ENCODE data around the gene PGAP2. TPM values are rescaled to one million over a fixed set of nuclear protein-coding genes. Genes with fewer than 3 reads are reported as not detected.

Gene PGAP2
- total RNA-seq, 2 donors from 2014 or later: 38.5 to 52.2 TPM

GRCh38 chr11:3797329-3798090, 10.8 kb upstream of the PGAP2 start, which contains the start of gene NUP98:
Gene NUP98 (minus strand): TSS chr11:3797554. CDS start chr11:3782117, 15,437 bp downstream.
- WGBS, 2 experiments (ENCODE audit: insufficient coverage in 1 of 2, insufficient read length in 1 of 2): 0% methylated on average over 33 to 86 of the region's 86 CpGs
- Histone ChIP-seq H3K9me3 (ENCODE audit: control insufficient read depth, low read length) (no peaks in the 10 kb centered on the region), H3K9ac (ENCODE audit: extremely low read depth, low read length, poor library complexity, severe bottlenecking) (peak within 1 kb of the TSS; percentile 88), H3K36me3 (ENCODE audit: control insufficient read depth, insufficient read depth, low read length) (peaks cover 28% of the 10 kb centered on the region), H3K4me3 (ENCODE audit: low read length) (peak within 1 kb of the TSS; percentile 97), H3K4me1 (ENCODE audit: control insufficient read depth, insufficient read depth, low read length) (no peaks in the 10 kb centered on the region), H3K27ac (ENCODE audit: low read depth, low read length) (peak within 1 kb of the TSS; percentile 96), H3K27me3 (ENCODE audit: control insufficient read depth, insufficient read depth, low read length, poor library complexity, severe bottlenecking) (no peaks in the 10 kb centered on the region)
- H3K36me3 Mint-ChIP-seq (ENCODE audit: low read depth): peaks cover 23% of the 10 kb centered on the region
- H3K27ac Mint-ChIP-seq: peak within 1 kb of the TSS; percentile 98
- DNase-seq: peak; percentile 100
- no peaks in the 10 kb centered on the region for H3K27me3 Mint-ChIP-seq (ENCODE audit: insufficient read depth)
- peaks cover 10% of the 10 kb centered on the region for H3K4me1 Mint-ChIP-seq
- H3K4me3 Mint-ChIP-seq: peak within 1 kb of the TSS; percentile 77
- H3K9me3 Mint-ChIP-seq: peaks cover 3% of the 10 kb centered on the region
- TF ChIP-seq CTCF (conservative IDR thresholded peaks at IDR 0.05): no peak

GRCh38 chr11:3799143-3799542, 9.2 kb upstream of the PGAP2 start:
- Histone ChIP-seq H3K9ac (ENCODE audit: extremely low read depth, low read length, poor library complexity, severe bottlenecking) (no peak overlapping the region), H3K36me3 (ENCODE audit: control insufficient read depth, insufficient read depth, low read length) (peaks cover 13% of the 10 kb centered on the region), H3K9me3 (ENCODE audit: control insufficient read depth, low read length) (no peaks in the 10 kb centered on the region), H3K4me1 (ENCODE audit: control insufficient read depth, insufficient read depth, low read length) (no peaks in the 10 kb centered on the region), H3K4me3 (ENCODE audit: low read length) (no peak overlapping the region), H3K27ac (ENCODE audit: low read depth, low read length) (no peak overlapping the region), H3K27me3 (ENCODE audit: control insufficient read depth, insufficient read depth, low read length, poor library complexity, severe bottlenecking) (no peaks in the 10 kb centered on the region)
- H3K27me3 Mint-ChIP-seq (ENCODE audit: insufficient read depth): no peaks in the 10 kb centered on the region
- H3K4me3 Mint-ChIP-seq: no peak overlapping the region
- peaks cover 3% of the 10 kb centered on the region for H3K9me3 Mint-ChIP-seq
- no peak overlapping the region for H3K27ac Mint-ChIP-seq
- H3K36me3 Mint-ChIP-seq (ENCODE audit: low read depth): peaks cover 7% of the 10 kb centered on the region
- DNase-seq: peak; percentile 20
- H3K4me1 Mint-ChIP-seq: peaks cover 10% of the 10 kb centered on the region
- no peak for TF ChIP-seq CTCF (conservative IDR thresholded peaks at IDR 0.05)
- 94 to 100% methylated on average over 5 to 9 of the region's 9 CpGs for WGBS, 2 experiments (ENCODE audit: insufficient coverage in 1 of 2, insufficient read length in 1 of 2)

GRCh38 chr11:3799873-3800272, 8.5 kb upstream of the PGAP2 start:
- Histone ChIP-seq H3K9ac (ENCODE audit: extremely low read depth, low read length, poor library complexity, severe bottlenecking) (no peak overlapping the region), H3K27me3 (ENCODE audit: control insufficient read depth, insufficient read depth, low read length, poor library complexity, severe bottlenecking) (no peaks in the 10 kb centered on the region), H3K36me3 (ENCODE audit: control insufficient read depth, insufficient read depth, low read length) (peaks cover 6% of the 10 kb centered on the region), H3K4me1 (ENCODE audit: control insufficient read depth, insufficient read depth, low read length) (no peaks in the 10 kb centered on the region), H3K4me3 (ENCODE audit: low read length) (no peak overlapping the region), H3K27ac (ENCODE audit: low read depth, low read length) (no peak overlapping the region), H3K9me3 (ENCODE audit: control insufficient read depth, low read length) (no peaks in the 10 kb centered on the region)
- peaks cover 3% of the 10 kb centered on the region for H3K9me3 Mint-ChIP-seq
- no peaks in the 10 kb centered on the region for H3K36me3 Mint-ChIP-seq (ENCODE audit: low read depth)
- DNase-seq: peak; percentile 33
- H3K27me3 Mint-ChIP-seq (ENCODE audit: insufficient read depth): no peaks in the 10 kb centered on the region
- H3K27ac Mint-ChIP-seq: no peak overlapping the region
- no peak for TF ChIP-seq CTCF (conservative IDR thresholded peaks at IDR 0.05)
- WGBS, 2 experiments (ENCODE audit: insufficient coverage in 1 of 2, insufficient read length in 1 of 2): 92 to 96% methylated on average over 4 to 5 of the region's 5 CpGs
- peaks cover 10% of the 10 kb centered on the region for H3K4me1 Mint-ChIP-seq
- no peak overlapping the region for H3K4me3 Mint-ChIP-seq

Measured in endodermal cell (in vitro differentiated cells).